ENCODE results near the gene DMD.

The DMD gene

GRCh38 chrX:31808357-31808756 is 1403.0 kb downstream of the DMD start:
- TF ChIP-seq, protein P1, sequence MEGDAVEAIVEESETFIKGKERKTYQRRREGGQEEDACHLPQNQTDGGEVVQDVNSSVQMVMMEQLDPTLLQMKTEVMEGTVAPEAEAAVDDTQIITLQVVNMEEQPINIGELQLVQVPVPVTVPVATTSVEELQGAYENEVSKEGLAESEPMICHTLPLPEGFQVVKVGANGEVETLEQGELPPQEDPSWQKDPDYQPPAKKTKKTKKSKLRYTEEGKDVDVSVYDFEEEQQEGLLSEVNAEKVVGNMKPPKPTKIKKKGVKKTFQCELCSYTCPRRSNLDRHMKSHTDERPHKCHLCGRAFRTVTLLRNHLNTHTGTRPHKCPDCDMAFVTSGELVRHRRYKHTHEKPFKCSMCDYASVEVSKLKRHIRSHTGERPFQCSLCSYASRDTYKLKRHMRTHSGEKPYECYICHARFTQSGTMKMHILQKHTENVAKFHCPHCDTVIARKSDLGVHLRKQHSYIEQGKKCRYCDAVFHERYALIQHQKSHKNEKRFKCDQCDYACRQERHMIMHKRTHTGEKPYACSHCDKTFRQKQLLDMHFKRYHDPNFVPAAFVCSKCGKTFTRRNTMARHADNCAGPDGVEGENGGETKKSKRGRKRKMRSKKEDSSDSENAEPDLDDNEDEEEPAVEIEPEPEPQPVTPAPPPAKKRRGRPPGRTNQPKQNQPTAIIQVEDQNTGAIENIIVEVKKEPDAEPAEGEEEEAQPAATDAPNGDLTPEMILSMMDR (conservative IDR thresholded peaks at IDR 0.05), result no peak
- H3K27ac ChIP-seq, result no peak overlapping the region

- TF ChIP-seq, protein P1 (conservative IDR thresholded peaks at IDR 0.05), result no peak
- H3K27ac ChIP-seq, result no peak overlapping the region
Measured at GRCh38 chrX:31807165-31807564, 1404.2 kb downstream of the DMD start.

GRCh38 chrX:31805781-31806180 is 1405.6 kb downstream of the DMD start:
- TF ChIP-seq, protein P1 (conservative IDR thresholded peaks at IDR 0.05), result no peak
- no peak overlapping the region for H3K27ac ChIP-seq

- TF ChIP-seq, protein P1 (conservative IDR thresholded peaks at IDR 0.05), result no peak
- H3K27ac ChIP-seq, result no peak overlapping the region
Measured at GRCh38 chrX:31800219-31800618, 1411.1 kb downstream of the DMD start.

GRCh38 chrX:31796624-31797023 is 1414.7 kb downstream of the DMD start:
- TF ChIP-seq, protein P1 (conservative IDR thresholded peaks at IDR 0.05), result no peak
- H3K27ac ChIP-seq, result no peak overlapping the region

DNA sequence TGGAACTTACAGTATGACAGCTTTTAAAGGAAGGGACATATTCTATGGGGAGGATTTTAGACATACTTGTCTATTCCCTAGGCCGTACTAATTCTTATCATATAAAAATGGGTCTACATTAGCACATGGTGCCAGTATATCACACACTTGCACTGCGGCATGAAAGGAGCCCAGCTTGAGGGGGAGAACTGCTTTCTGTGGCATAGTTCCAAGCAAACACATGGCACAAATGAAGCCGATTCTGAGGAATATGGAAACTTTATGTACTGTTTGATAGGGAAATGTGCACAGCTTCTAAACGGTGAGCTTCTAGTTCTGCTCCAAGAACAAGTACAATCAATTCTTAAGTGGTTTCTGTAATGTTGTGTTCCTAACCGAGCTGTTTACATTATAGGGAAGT is 1463.9 kb downstream of the DMD start:
- H3K27ac ChIP-seq, result no peak overlapping the region
- TF ChIP-seq, protein P1 (conservative IDR thresholded peaks at IDR 0.05), result no peak

DNA sequence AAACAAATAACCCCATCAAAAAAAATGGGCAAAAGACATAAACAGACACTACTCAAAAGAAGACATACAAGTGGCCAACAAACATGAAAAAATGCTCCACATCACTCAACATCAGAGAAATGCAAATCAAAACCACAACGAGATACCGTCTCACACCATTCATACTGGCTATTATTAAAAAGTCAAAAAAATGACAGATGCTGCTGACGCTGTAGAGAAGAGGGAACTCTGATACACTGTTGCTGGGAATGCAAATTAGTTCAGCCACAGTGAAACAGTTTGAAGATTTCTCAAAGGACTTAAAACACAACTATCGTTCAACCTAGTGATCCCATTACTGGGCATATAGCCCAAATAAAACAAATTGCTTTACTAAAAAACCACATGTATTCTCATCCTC is 1468.3 kb downstream of the DMD start:
- TF ChIP-seq, protein P1 (conservative IDR thresholded peaks at IDR 0.05), result no peak
- H3K27ac ChIP-seq, result no peak overlapping the region

DNA sequence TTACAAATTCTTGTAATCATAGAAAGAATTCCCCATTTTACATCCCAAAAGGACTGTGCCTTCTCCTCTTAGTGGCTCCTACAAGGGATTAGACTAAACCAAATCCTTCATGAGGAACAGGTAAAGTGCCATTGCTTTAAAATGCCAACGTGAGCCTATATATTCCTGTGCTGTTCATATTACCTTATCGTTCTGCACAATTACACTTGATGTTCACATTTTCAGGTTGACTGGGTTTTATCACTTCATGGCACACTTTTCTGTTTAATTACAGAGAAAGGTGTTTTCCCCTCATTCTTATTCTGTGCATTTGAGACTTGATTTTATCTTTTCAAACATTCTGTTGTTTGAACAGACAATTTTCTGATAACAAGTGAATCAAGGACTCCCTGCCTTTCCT is 1493.9 kb downstream of the DMD start:
- H3K27ac ChIP-seq, result no peak overlapping the region
- TF ChIP-seq, protein P1 (conservative IDR thresholded peaks at IDR 0.05), result no peak

Data from VCaP (cell line).